Measurements from ENCODE around the gene PIK3C3. TPM values are rescaled to one million over a fixed set of nuclear protein-coding genes. Genes with fewer than 3 reads are reported as not detected.

PIK3C3 gene
- total and polyA plus RNA-seq, 2 of the 8 experiments (the other 6 are each of a cell fraction or from before 2014, with no cell fraction given), result 15.3 to 47.4 TPM

- TF ChIP-seq CHD7 (IDR thresholded peaks at IDR 0.05; ENCODE audit: insufficient replicate concordance, low read length) (no peak), TAF1 (IDR thresholded peaks at IDR 0.05; ENCODE audit: low read depth, low read length) (no peak), TBP (IDR thresholded peaks at IDR 0.05; ENCODE audit: low read depth, low read length) (no peak)
Observed at GRCh38 chr18:42052122-42052708, 97.2 kb downstream of the PIK3C3 start (continued).
